ENCODE data around the gene ZNF527.

DNA sequence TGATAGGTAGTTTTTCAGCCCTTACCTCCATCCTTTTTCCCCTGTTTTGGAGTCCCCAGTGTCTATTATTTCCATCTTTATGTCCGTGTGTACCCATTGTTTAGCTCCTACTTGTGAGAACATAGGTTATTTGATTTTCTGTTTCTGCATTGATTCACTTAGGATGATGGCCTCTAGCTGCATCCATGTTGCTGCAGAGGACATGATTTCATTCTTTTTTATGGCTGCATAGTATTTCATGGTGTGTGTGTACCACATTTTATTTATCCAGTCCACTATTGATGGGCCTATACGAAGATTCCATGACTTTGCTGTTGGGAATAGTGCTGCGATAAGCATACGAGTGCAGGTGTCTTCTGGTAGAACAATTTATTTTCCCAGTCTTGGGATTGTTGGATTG, 15.0 kb upstream of the ZNF527 start:
- TF ChIP-seq POLR2A (IDR thresholded peaks at IDR 0.05) (no peak), POLR2AphosphoS5 (IDR thresholded peaks at IDR 0.05) (no peak), EP300 (IDR thresholded peaks at IDR 0.05) (no peak)
- TF ChIP-seq, protein P1, sequence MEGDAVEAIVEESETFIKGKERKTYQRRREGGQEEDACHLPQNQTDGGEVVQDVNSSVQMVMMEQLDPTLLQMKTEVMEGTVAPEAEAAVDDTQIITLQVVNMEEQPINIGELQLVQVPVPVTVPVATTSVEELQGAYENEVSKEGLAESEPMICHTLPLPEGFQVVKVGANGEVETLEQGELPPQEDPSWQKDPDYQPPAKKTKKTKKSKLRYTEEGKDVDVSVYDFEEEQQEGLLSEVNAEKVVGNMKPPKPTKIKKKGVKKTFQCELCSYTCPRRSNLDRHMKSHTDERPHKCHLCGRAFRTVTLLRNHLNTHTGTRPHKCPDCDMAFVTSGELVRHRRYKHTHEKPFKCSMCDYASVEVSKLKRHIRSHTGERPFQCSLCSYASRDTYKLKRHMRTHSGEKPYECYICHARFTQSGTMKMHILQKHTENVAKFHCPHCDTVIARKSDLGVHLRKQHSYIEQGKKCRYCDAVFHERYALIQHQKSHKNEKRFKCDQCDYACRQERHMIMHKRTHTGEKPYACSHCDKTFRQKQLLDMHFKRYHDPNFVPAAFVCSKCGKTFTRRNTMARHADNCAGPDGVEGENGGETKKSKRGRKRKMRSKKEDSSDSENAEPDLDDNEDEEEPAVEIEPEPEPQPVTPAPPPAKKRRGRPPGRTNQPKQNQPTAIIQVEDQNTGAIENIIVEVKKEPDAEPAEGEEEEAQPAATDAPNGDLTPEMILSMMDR (IDR thresholded peaks at IDR 0.05), result no peak

Measured in gastroesophageal sphincter (tissue), 3 donors.